GM19397 (cell line): ENCODE data around the gene ZNF48.

Experiments
- ATAC-seq: cut with Tn5 transposase; IDR thresholded peaks from one replicate; pipeline ENCODE4 v1.9.1; 2021; ENCODE audit warnings: mild to moderate bottlenecking, moderate library complexity; ENCODE audit not compliant: unreplicated experiment

ZNF48 gene

GRCh38 chr16:30401768-30402425, 6.7 kb downstream of the ZNF48 start:
- ATAC-seq = no peak

GRCh38 chr16:30406795-30407101, 11.5 kb downstream of the ZNF48 start:
- ATAC-seq = peak; percentile 4

- ATAC-seq = peak; percentile 76
Observed at GRCh38 chr16:30407102-30407803, 12.0 kb downstream of the ZNF48 start, which contains the start of gene ZNF771. TSS of gene ZNF771 (plus strand) at chr16:30407606. CDS start at chr16:30408054, 448 bp downstream.

- no peak for ATAC-seq
Observed at GRCh38 chr16:30407804-30408534, 12.7 kb downstream of the ZNF48 start.

GRCh38 chr16:30409125-30410060, 14.2 kb downstream of the ZNF48 start:
- no peak for ATAC-seq

GRCh38 chr16:30413112-30413806, 18.0 kb downstream of the ZNF48 start:
- ATAC-seq = no peak

- no peak for ATAC-seq
Observed at GRCh38 chr16:30414159-30414558, 18.9 kb downstream of the ZNF48 start.

- no peak for ATAC-seq
Observed at GRCh38 chr16:30416047-30416603, 20.9 kb downstream of the ZNF48 start.

GRCh38 chr16:30416624-30417528, 21.7 kb downstream of the ZNF48 start:
- ATAC-seq = no peak

GRCh38 chr16:30417529-30418349, 22.5 kb downstream of the ZNF48 start:
- peak; percentile 84 for ATAC-seq

GRCh38 chr16:30418350-30419181, 23.3 kb downstream of the ZNF48 start:
- ATAC-seq = no peak

GRCh38 chr16:30421010-30421409, 25.8 kb downstream of the ZNF48 start:
- ATAC-seq = no peak

GRCh38 chr16:30428055-30428454, 32.8 kb downstream of the ZNF48 start:
- no peak for ATAC-seq

GRCh38 chr16:30429418-30429677, 34.1 kb downstream of the ZNF48 start:
- ATAC-seq = no peak

GRCh38 chr16:30429678-30430427, 34.6 kb downstream of the ZNF48 start, which contains the start of gene DCTPP1:
TSS of gene DCTPP1 (minus strand) at chr16:30430030. CDS start at chr16:30429980, 50 bp downstream.
- ATAC-seq = peak; percentile 96

GRCh38 chr16:30430428-30430970, 35.3 kb downstream of the ZNF48 start:
- peak; percentile 20 for ATAC-seq
